Adrenal gland (tissue), 5 donors: Measurements from ENCODE around the gene SIGLEC12.

ENCODE experiments used
- CTCF ChIP-seq, 6 experiments: fragments of 450-650 bp in 4 of 6; fragments of 200-600 bp in 2 of 6; sonication (generic) in 1 of 6; IDR thresholded peaks; 1 replicate in 5 of 6; 2 replicates in 1 of 6; pipeline versions ENCODE4 v1.5.1 to v1.8.0; 2016 to 2021; ENCODE audit warnings: antibody characterized with exemption in 6 of 6, mild to moderate bottlenecking in 2 of 6, moderate library complexity in 1 of 6
- POLR2A ChIP-seq, 2 donors: fragments of 450-650 bp; IDR thresholded peaks; one replicate each; pipeline ENCODE4 v1.6.1; 2017; ENCODE audit warnings: antibody characterized with exemption in 2 of 2, mild to moderate bottlenecking in 2 of 2, moderate library complexity in 1 of 2
- donor health status: DM: no; HTN: no; CAD: no.

- TF ChIP-seq CTCF (IDR thresholded peaks at IDR 0.05) (no peak), POLR2A (IDR thresholded peaks at IDR 0.05) (no peak)
These were observed 53.1 kb downstream of the SIGLEC12 start for GRCh38 chr19:51448411-51449016.
